ENCODE results near the gene SBF2. TPM values are rescaled to one million over a fixed set of nuclear protein-coding genes. Genes with fewer than 3 reads are reported as not detected.
"Not testable (repeated sequence)": the region's sequence is repeated elsewhere in the genome, so short reads cannot be mapped to it uniquely, and the experiment has no call there.

SBF2 gene
- total RNA-seq, 2 donors from 2014 or later: 13.4 to 28.8 TPM

DNA sequence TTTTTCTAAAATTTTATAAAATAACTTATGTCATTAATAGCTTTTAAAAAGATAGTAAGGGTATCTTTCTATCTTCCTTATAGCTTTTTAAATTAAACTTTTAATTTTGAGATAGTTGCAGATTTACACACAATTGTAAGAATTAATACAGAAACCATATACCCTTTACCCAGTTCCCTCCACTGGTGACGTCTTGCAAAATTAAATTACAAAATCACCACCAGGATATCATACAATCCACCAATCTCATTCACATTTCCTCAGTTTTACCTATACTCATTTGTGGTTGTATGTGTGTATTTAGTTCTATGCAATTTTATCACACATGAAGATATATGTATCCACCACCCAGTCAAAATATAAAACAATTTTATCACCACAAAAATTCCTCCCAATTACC lies 10.0 kb downstream of the SBF2 start:
- no peaks in the 10 kb centered on the region for H3K4me1 Mint-ChIP-seq (ENCODE audit: low read depth)
- no peak for ATAC-seq (replicated peaks in 1 of 2)

DNA sequence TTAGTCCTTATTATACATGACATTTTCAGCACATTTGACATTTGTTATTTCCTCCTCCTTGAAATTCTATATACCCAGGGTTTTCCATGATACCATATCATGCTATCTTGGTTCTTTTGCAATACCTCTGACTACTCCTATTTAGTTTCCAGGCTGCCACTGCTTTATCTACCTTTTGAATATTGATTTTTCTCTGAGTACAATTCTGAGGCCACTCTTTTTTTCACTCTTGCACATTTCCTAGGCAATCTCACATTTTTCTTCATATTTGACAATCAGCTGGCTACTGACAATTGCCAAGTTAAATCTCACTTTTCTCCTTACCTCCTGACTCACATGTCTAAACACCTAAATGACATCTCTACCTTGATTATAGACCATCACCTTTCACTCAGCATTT lies 11.9 kb downstream of the SBF2 start:
- Mint-ChIP-seq H3K4me1 (ENCODE audit: low read depth) (no peaks in the 10 kb centered on the region), H3K27ac (no peak overlapping the region), H3K36me3 (ENCODE audit: insufficient read depth in 2 of 2) (no peaks in the 10 kb centered on the region), H3K27me3 (ENCODE audit: low read depth) (no peaks in the 10 kb centered on the region), H3K9me3 (no peaks in the 10 kb centered on the region), H3K4me3 (no peak overlapping the region)
- ATAC-seq (replicated peaks in 1 of 2) (no peak), DNase-seq (no peak)

More for the DNA sequence above, 10.0 kb downstream of the SBF2 start:
- Mint-ChIP-seq H3K27ac (no peak overlapping the region), H3K36me3 (ENCODE audit: insufficient read depth in 2 of 2) (no peaks in the 10 kb centered on the region), H3K4me3 (no peak overlapping the region), H3K27me3 (ENCODE audit: low read depth) (no peaks in the 10 kb centered on the region), H3K9me3 (no peaks in the 10 kb centered on the region)
- DNase-seq: no peak

DNA sequence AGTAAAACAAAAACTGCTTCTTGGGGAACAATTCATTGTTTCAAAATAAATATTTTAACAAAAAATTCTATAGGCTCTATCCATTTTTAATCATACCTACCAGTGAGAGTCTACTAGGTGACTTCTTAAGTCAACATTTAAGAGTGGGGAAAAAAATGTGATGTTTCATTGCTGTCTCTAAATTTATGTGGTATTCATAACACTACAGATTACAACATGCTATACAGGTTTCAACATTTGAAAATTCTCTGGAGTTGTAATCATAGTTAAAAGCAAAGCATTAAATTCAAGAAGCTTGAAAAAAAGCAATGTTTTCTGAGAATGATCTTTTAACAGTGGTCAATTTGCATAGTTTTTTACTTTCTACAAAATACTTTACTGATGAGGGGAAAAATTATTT lies 18.3 kb downstream of the SBF2 start:
- Mint-ChIP-seq H3K27me3 (ENCODE audit: low read depth) (no peaks in the 10 kb centered on the region), H3K9me3 (no peaks in the 10 kb centered on the region), H3K4me3 (no peak overlapping the region), H3K27ac (no peak overlapping the region), H3K4me1 (ENCODE audit: low read depth) (peaks cover 9% of the 10 kb centered on the region), H3K36me3 (ENCODE audit: insufficient read depth in 2 of 2) (no peaks in the 10 kb centered on the region)
- ATAC-seq (replicated peaks in 1 of 2): no peak
- no peak for DNase-seq

DNA sequence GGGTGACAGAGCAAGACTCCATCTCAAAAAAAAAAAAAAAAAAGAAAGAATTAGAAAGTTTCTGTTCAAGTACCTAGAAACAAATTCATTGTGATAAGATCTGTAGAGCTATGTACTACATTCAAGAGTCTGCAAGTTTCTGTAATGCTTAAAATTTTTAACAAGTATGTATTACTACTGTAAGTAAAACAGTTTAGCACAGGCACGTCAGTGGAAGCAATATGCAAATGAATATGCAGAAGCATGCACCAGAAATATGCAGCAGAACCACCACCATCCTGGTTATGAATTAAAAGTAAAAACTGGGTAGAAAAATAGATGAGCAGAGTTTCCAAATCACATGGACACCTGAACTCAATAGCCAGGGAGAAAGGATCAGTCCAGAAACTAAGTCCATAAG lies 19.3 kb downstream of the SBF2 start:
- H3K27ac Mint-ChIP-seq: no peak overlapping the region
- H3K4me3 Mint-ChIP-seq: no peak overlapping the region
- H3K9me3 Mint-ChIP-seq: no peaks in the 10 kb centered on the region
- no peaks in the 10 kb centered on the region for H3K36me3 Mint-ChIP-seq (ENCODE audit: insufficient read depth in 2 of 2)
- no peaks in the 10 kb centered on the region for H3K27me3 Mint-ChIP-seq (ENCODE audit: low read depth)
- peaks cover 9% of the 10 kb centered on the region for H3K4me1 Mint-ChIP-seq (ENCODE audit: low read depth)
- no peak for ATAC-seq (replicated peaks in 1 of 2)
- no peak for DNase-seq

DNA sequence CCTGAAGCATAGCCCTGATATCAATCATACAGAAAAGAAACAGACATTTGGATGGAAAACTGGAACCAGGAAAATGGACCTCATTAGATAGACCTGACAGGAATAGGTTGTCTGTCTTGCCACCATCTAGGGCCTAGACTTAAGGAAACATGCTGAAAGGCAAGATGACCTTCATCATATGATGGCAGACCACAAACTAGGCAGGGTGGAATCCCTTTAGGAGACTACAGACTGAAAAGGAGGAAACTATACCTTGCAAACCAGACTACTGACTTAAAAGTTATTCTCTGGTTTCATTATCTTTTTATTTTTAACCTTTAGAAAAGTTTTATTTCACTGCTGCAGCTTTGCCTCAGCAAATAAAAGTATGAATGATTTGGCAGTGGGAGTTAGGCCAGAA lies 20.3 kb downstream of the SBF2 start:
- Mint-ChIP-seq H3K27ac (no peak overlapping the region), H3K4me3 (no peak overlapping the region), H3K27me3 (ENCODE audit: low read depth) (no peaks in the 10 kb centered on the region), H3K9me3 (no peaks in the 10 kb centered on the region), H3K36me3 (ENCODE audit: insufficient read depth in 2 of 2) (no peaks in the 10 kb centered on the region), H3K4me1 (ENCODE audit: low read depth) (peaks cover 9% of the 10 kb centered on the region)
- ATAC-seq (replicated peaks in 1 of 2): no peak
- no peak for DNase-seq

DNA sequence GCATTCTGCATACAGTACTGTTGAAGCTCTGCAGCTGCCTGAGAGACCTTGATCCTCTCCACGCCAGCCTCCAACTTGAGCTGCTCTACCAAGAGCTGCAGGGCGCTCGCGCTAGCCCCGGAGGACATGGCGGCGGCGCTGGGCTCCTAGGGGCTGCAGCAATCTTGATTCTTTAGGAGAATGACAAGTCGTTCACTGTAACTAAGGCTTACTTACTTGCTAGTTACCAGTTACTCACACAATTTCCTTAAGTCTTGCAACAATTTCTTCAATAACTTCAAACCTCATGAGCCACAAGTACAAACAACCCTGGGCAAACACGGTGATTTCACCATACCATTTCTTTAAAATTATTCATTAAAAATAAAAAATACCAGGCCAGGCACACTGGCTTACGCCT lies 21.9 kb downstream of the SBF2 start:
- Mint-ChIP-seq H3K9me3 (no peaks in the 10 kb centered on the region), H3K27ac (no peak overlapping the region), H3K4me1 (ENCODE audit: low read depth) (peaks cover 9% of the 10 kb centered on the region), H3K27me3 (ENCODE audit: low read depth) (no peaks in the 10 kb centered on the region), H3K4me3 (no peak overlapping the region), H3K36me3 (ENCODE audit: insufficient read depth in 2 of 2) (no peaks in the 10 kb centered on the region)
- ATAC-seq (replicated peaks in 1 of 2) (peak; percentile 53 to 56), DNase-seq (no peak)

DNA sequence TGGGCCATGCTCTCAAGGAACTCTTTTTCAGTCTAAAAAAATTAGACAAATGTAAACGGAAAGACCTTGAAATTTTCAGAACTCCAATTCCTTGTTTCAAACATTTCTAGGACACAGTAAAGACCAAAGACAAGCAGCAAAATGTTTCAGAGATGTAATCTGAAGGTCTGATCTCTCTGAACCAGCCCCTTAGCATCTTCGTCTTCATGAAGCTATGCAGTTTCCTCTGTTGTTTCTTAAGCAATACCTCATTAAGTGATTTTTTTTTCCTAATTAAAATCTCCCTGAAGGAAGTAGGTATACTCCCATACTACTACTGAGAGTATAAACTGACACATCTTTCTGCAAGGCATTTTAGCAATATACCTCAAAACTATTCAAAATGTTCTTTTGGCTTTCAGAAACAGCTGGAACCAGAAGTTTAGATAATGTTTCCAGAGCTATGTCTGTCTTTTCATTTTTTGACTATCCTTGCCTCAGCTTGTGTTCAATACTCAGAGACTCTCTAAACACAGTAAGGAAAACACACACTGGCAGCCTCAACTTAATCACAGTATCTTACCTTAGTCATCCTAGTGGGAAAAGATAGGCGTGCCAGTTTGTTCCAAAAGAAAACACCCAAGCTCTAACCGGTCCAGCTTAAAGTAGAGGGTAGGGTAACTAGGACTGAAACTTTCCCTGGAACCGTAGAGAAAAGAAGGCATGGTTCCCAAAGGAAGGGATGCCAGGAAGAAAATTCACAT lies 25.1 kb downstream of the SBF2 start:
- Mint-ChIP-seq H3K9me3 (no peaks in the 10 kb centered on the region), H3K4me3 (no peak overlapping the region), H3K36me3 (ENCODE audit: insufficient read depth in 2 of 2) (no peaks in the 10 kb centered on the region), H3K27ac (no peak overlapping the region), H3K27me3 (ENCODE audit: low read depth) (no peaks in the 10 kb centered on the region), H3K4me1 (ENCODE audit: low read depth) (no peaks in the 10 kb centered on the region)
- no peak for DNase-seq
- no peak for ATAC-seq (replicated peaks in 1 of 2)

DNA sequence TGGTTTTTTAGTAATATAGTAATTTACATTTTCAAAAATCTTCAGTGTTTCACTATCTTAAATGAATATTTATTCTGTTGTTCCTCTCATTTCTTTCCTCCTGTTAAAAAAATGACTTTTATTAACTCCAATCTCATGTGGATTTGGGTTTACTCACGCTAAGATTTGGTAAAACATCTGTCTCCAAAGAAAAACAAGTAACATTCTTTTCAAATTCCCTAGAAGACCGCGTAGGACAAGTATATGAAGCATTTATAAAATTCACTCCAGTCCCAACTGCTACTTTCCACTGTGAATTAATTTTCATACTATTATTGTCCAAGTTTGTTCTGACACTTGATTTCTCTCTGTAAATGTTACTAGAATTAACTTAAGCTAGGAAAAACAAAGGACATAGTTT lies 26.2 kb downstream of the SBF2 start:
- H3K4me3 Mint-ChIP-seq: no peak overlapping the region
- ATAC-seq (replicated peaks in 1 of 2) (no peak), DNase-seq (no peak)
- no peaks in the 10 kb centered on the region for H3K4me1 Mint-ChIP-seq (ENCODE audit: low read depth)
- H3K27ac Mint-ChIP-seq: no peak overlapping the region
- H3K36me3 Mint-ChIP-seq (ENCODE audit: insufficient read depth in 2 of 2): no peaks in the 10 kb centered on the region
- H3K27me3 Mint-ChIP-seq (ENCODE audit: low read depth): no peaks in the 10 kb centered on the region
- H3K9me3 Mint-ChIP-seq: no peaks in the 10 kb centered on the region

DNA sequence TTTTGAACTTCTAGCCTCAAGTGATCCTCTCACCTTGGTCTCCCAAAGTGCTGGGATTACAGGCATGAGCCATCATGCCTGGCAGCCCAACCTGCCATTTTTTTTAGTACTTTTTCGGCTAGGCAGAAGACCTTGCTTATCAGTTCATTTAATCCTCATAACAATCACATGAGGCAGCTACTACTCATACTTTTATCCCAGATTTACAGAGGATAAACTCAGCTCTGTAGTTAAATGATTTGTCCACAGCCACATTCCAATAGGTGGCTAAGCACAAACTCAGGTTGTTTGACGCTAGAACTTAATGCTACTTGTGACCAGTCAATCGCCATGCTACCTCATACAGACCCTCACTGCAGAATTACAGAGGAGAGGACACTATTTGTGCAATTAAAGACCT lies 28.1 kb downstream of the SBF2 start:
- Mint-ChIP-seq H3K4me1 (ENCODE audit: low read depth) (peaks cover 5% of the 10 kb centered on the region), H3K27me3 (ENCODE audit: low read depth) (no peaks in the 10 kb centered on the region), H3K4me3 (no peak overlapping the region), H3K9me3 (no peaks in the 10 kb centered on the region), H3K27ac (no peak overlapping the region), H3K36me3 (ENCODE audit: insufficient read depth in 2 of 2) (no peaks in the 10 kb centered on the region)
- DNase-seq (no peak), ATAC-seq (replicated peaks in 1 of 2) (no peak)

DNA sequence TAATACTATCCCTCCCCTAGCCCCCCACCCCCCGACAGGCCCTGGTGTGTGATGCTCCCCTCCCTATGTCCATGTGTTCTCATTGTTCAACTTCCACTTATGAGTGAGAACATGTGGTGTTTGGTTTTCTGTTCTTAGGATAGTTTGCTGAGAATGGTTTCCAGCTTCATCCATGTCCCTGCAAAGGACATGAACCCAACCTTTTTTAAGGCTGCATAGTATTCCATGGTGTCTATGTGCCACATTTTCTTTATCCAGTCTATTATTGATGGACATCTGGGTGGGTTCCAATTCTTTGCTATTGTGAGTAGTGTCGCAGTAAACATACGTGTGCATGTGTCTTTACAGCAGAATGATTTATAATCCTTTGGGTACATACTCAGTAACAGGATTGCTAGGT lies 29.3 kb downstream of the SBF2 start:
- not testable (repeated sequence) for DNase-seq; H3K27ac Mint-ChIP-seq; H3K4me3 Mint-ChIP-seq; H3K4me1 Mint-ChIP-seq (ENCODE audit: low read depth); ATAC-seq (replicated peaks in 1 of 2); H3K36me3 Mint-ChIP-seq (ENCODE audit: insufficient read depth in 2 of 2); H3K27me3 Mint-ChIP-seq (ENCODE audit: low read depth); H3K9me3 Mint-ChIP-seq

DNA sequence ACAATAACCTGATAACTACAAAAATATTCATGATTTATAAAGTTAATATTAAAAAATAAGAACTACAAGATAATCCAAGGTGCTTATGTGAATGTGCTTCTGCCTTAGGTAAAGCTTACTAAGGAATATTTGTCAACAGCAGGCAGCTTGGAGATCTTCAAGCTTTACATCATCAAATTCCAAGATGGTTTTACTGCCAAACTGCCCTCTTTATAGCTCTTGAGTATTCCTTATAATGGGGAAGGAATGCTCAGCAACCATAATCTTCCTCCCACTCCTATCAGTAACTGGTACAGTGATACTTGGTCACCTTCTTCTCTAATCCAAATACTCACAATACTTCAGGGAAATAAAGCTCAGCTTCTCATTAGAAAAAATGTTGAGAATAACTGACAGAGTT lies 30.1 kb downstream of the SBF2 start:
- Mint-ChIP-seq H3K4me3 (no peak overlapping the region), H3K9me3 (no peaks in the 10 kb centered on the region), H3K4me1 (ENCODE audit: low read depth) (peaks cover 5% of the 10 kb centered on the region), H3K36me3 (ENCODE audit: insufficient read depth in 2 of 2) (no peaks in the 10 kb centered on the region), H3K27me3 (ENCODE audit: low read depth) (no peaks in the 10 kb centered on the region), H3K27ac (no peak overlapping the region)
- no peak for DNase-seq
- ATAC-seq (replicated peaks in 1 of 2): no peak

DNA sequence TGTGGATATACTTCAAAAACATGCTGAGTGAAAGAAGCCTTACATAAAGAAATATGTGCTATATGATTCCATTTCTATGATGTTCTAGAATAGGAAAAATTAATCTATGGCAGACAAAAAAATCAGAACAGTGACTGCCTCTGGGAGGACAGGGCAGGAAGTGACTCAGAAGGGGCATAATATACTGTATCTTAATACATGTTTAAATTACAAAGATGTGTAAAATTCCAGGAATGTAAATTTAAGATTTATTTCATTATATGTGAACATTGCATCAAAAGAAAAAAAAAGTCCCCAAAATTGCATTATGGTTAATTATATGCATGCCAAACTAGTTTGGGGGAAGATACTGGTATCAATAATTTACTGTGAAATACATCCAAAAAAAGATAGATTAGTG lies 32.2 kb downstream of the SBF2 start:
- Mint-ChIP-seq H3K9me3 (no peaks in the 10 kb centered on the region), H3K4me1 (ENCODE audit: low read depth) (peaks cover 5% of the 10 kb centered on the region), H3K27me3 (ENCODE audit: low read depth) (no peaks in the 10 kb centered on the region), H3K27ac (no peak overlapping the region), H3K4me3 (no peak overlapping the region), H3K36me3 (ENCODE audit: insufficient read depth in 2 of 2) (no peaks in the 10 kb centered on the region)
- DNase-seq (no peak), ATAC-seq (replicated peaks in 1 of 2) (no peak)

DNA sequence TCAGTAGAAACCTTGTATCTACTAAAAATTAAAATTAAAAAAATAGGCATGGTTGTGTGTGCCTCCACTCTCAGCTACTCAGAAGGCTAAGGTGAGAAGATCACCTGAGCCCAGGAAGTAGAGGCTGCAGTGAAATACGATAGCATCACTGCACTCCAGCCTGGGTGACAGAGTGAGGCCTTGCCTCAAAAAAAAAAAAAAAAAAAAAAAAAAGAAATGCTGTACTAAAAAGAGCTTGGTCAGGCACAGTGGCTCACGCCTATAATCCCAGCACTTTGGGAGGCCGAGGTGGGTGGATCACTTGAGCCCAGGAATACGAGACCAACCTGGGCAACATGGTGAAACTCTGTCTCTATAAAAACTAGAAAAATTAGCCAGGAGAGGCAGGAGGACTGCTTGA lies 36.5 kb downstream of the SBF2 start:
- DNase-seq (no peak), ATAC-seq (replicated peaks in 1 of 2) (no peak)
- H3K4me1 Mint-ChIP-seq (ENCODE audit: low read depth): peaks cover 5% of the 10 kb centered on the region
- no peaks in the 10 kb centered on the region for H3K36me3 Mint-ChIP-seq (ENCODE audit: insufficient read depth in 2 of 2)
- no peaks in the 10 kb centered on the region for H3K27me3 Mint-ChIP-seq (ENCODE audit: low read depth)
- H3K27ac Mint-ChIP-seq: no peak overlapping the region
- no peaks in the 10 kb centered on the region for H3K9me3 Mint-ChIP-seq
- no peak overlapping the region for H3K4me3 Mint-ChIP-seq

DNA sequence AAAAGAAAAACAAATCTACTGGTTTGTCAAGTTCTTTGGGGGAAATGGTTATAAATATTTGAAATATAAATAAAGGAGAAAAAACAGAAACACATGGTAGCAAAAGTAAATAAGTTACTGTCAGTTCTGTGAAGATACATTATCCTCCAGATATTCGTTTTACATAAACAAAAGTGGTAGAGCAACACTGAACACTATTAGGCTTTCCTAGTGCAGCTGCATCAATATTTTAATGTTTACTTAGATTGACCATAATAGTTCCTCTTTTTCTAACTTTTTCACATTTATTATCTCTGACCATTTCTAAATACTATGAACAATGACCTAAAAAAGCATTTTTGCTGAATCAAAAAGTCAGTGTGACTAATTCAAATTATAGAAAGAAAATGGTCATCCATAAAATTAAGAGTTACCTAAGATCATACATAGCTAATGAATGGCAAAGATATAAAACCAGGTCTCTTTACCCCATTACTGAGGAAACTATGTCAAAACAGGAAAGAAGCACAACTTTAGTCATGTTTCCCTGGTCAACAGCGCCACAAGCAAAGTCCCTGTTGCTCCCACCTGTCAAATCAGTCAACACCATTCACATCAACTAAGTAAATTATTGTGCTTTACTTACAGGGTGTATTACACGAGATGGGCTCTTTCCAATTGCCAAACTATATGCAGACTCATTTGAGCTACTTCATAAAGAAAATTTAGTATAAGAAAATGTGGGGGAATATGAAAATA lies 38.5 kb downstream of the SBF2 start:
- H3K36me3 Mint-ChIP-seq (ENCODE audit: insufficient read depth in 2 of 2): no peaks in the 10 kb centered on the region
- no peaks in the 10 kb centered on the region for H3K27me3 Mint-ChIP-seq (ENCODE audit: low read depth)
- no peaks in the 10 kb centered on the region for H3K4me1 Mint-ChIP-seq (ENCODE audit: low read depth)
- H3K9me3 Mint-ChIP-seq: no peaks in the 10 kb centered on the region
- ATAC-seq (replicated peaks in 1 of 2): no peak
- DNase-seq: no peak
- no peak overlapping the region for H3K27ac Mint-ChIP-seq
- no peak overlapping the region for H3K4me3 Mint-ChIP-seq
